Epithelial cell of proximal tubule (primary cell): ENCODE measurements around the gene CMTM3. TPM values are rescaled to one million over a fixed set of nuclear protein-coding genes. Genes with fewer than 3 reads are reported as not detected.

ENCODE experiments used
- DNase-seq: peaks from one replicate; pipeline ENCODE4 v3.0.0-alpha.2; 2011; ENCODE audit warnings: low read depth
- H3K4me3 ChIP-seq: 2 replicates; pipeline ENCODE4 v1.5.1; 2011; ENCODE audit warnings: low read depth, mild to moderate bottlenecking, low read length
- total RNA-seq: library from RNA; depleted of rRNA; stranded (reverse); fragments of >200 nt; gene quantifications from 2 replicates; pipeline ENCODE4 v1.2.3, GENCODE V29; 2015
- TF ChIP-seq, protein P1 (sequence below): conservative IDR thresholded peaks from 2 replicates; pipeline ENCODE4 v1.5.1; 2012; ENCODE audit warnings: low read depth, mild to moderate bottlenecking, low read length

Gene CMTM3
- total RNA-seq, 1 donor from 2014 or later: 122 TPM

- TF ChIP-seq, protein P1, sequence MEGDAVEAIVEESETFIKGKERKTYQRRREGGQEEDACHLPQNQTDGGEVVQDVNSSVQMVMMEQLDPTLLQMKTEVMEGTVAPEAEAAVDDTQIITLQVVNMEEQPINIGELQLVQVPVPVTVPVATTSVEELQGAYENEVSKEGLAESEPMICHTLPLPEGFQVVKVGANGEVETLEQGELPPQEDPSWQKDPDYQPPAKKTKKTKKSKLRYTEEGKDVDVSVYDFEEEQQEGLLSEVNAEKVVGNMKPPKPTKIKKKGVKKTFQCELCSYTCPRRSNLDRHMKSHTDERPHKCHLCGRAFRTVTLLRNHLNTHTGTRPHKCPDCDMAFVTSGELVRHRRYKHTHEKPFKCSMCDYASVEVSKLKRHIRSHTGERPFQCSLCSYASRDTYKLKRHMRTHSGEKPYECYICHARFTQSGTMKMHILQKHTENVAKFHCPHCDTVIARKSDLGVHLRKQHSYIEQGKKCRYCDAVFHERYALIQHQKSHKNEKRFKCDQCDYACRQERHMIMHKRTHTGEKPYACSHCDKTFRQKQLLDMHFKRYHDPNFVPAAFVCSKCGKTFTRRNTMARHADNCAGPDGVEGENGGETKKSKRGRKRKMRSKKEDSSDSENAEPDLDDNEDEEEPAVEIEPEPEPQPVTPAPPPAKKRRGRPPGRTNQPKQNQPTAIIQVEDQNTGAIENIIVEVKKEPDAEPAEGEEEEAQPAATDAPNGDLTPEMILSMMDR: no peak
- no peak overlapping the region for H3K4me3 ChIP-seq
- no peak for DNase-seq
Observed at GRCh38 chr16:66601471-66601870, 3.0 kb upstream of the CMTM3 start.

- TF ChIP-seq, protein P1: no peak
- H3K4me3 ChIP-seq: peak overlapping the region; percentile 75
- no peak for DNase-seq
Observed at GRCh38 chr16:66603537-66604375, 748 bp upstream of the CMTM3 start.

- peak overlapping the region; percentile 75 for H3K4me3 ChIP-seq
- TF ChIP-seq, protein P1: no peak
- no peak for DNase-seq
Observed at GRCh38 chr16:66605177-66605978, 874 bp downstream of the CMTM3 start.

- TF ChIP-seq, protein P1: no peak
- H3K4me3 ChIP-seq: peak overlapping the region; percentile 75
- DNase-seq: no peak
Observed at GRCh38 chr16:66605979-66606751, 1.7 kb downstream of the CMTM3 start.

- TF ChIP-seq, protein P1: peak; percentile 94
- peak; percentile 45 for DNase-seq
- H3K4me3 ChIP-seq: no peak overlapping the region
Observed at GRCh38 chr16:66608241-66609138, 4.0 kb downstream of the CMTM3 start.

- no peak overlapping the region for H3K4me3 ChIP-seq
Observed at GRCh38 chr16:66609139-66609510, 4.6 kb downstream of the CMTM3 start.

More at GRCh38 chr16:66609139-66609510, 4.6 kb downstream of the CMTM3 start:
- TF ChIP-seq, protein P1: no peak
- no peak for DNase-seq
